ENCODE results near the gene RBM7. TPM values are rescaled to one million over a fixed set of nuclear protein-coding genes. Genes with fewer than 3 reads are reported as not detected.

RBM7 gene
- total and polyA plus RNA-seq, 4 donors = 11.1 to 23.0 (median 13.9) TPM

GRCh38 chr11:114362326-114362725, 38.1 kb upstream of the RBM7 start (continued):
- TF ChIP-seq ZBTB33 (IDR thresholded peaks at IDR 0.05) = no peak
- TF ChIP-seq SP1 (IDR thresholded peaks at IDR 0.05) = no peak

- H3K36me3 ChIP-seq (ENCODE audit: control insufficient read depth in 4 of 4, insufficient read depth in 3 of 4, low read depth in 1 of 4, low read length in 3 of 4) = no peaks in the 10 kb centered on the region
- 58% methylated on average over 3 of the region's 3 CpGs for WGBS
These were observed 37.5 kb upstream of the RBM7 start for GRCh38 chr11:114362958-114363357.

More at GRCh38 chr11:114362958-114363357, 37.5 kb upstream of the RBM7 start:
- Histone ChIP-seq H3K9ac (ENCODE audit: low read depth in 1 of 2, low read length in 2 of 2) (no peak overlapping the region), H3K27me3 (ENCODE audit: control insufficient read depth in 4 of 4, insufficient read depth in 4 of 4, low read length in 3 of 4) (no peaks in the 10 kb centered on the region), H3K4me1 (ENCODE audit: control insufficient read depth in 4 of 4, insufficient read depth in 4 of 4, low read length in 3 of 4) (peaks cover 0 to under 1% (median 0%) of the 10 kb centered on the region in 4 donors), H3K27ac (ENCODE audit: low read depth in 1 of 2, low read length in 2 of 2) (no peak overlapping the region), H3K4me3 (ENCODE audit: low read depth in 1 of 3, low read length in 3 of 3) (no peak overlapping the region), H3K9me3 (ENCODE audit: control insufficient read depth in 4 of 4, low read length in 3 of 4) (no peaks in the 10 kb centered on the region)
- TF ChIP-seq FOXA2 (IDR thresholded peaks at IDR 0.05) (no peak), EGR1 (IDR thresholded peaks at IDR 0.05; ENCODE audit: low read depth in 2 of 2) (no peak), GABPA (IDR thresholded peaks at IDR 0.05 in 1 of 2, conservative IDR thresholded peaks at IDR 0.05 in 1 of 2) (no peak), NR2F2 (IDR thresholded peaks at IDR 0.05) (no peak), JUND (IDR thresholded peaks at IDR 0.05) (no peak), CTCF (IDR thresholded peaks at IDR 0.05; ENCODE audit: low read depth, low read length, missing input control) (no peak), YY1 (IDR thresholded peaks at IDR 0.05) (no peak), RXRA (IDR thresholded peaks at IDR 0.05) (no peak), SP1 (IDR thresholded peaks at IDR 0.05) (no peak), RAD21 (IDR thresholded peaks at IDR 0.05) (no peak), REST (IDR thresholded peaks at IDR 0.05) (no peak)
- no peak for DNase-seq (ENCODE audit: low spot score)

Measured in liver (tissue), 9 donors.